OCI-LY7 (cell line): ENCODE results near the gene COMMD1.

Experiments
- CTCF ChIP-seq: fragments of 200-600 bp; sonication (generic); conservative IDR thresholded peaks from 2 replicates; pipeline ENCODE4 v1.5.1; 2014; ENCODE audit warnings: mild to moderate bottlenecking, antibody characterized with exemption, low read length, moderate library complexity, mixed read lengths
- EZH2phosphoT487 ChIP-seq: fragments of 200-600 bp; sonication (generic); IDR thresholded peaks from 2 replicates; pipeline ENCODE4 v1.6.1; 2018; ENCODE audit warnings: low read depth, borderline replicate concordance, mild to moderate bottlenecking, mixed run types, antibody characterized with exemption, low read length, moderate library complexity, mixed read lengths

GRCh38 chr2:62030902-62031301 is 125.4 kb downstream of the COMMD1 start:
- TF ChIP-seq CTCF: no peak
- TF ChIP-seq EZH2phosphoT487: no peak
